ENCODE measurements around the gene STAB2.

STAB2 gene

DNA sequence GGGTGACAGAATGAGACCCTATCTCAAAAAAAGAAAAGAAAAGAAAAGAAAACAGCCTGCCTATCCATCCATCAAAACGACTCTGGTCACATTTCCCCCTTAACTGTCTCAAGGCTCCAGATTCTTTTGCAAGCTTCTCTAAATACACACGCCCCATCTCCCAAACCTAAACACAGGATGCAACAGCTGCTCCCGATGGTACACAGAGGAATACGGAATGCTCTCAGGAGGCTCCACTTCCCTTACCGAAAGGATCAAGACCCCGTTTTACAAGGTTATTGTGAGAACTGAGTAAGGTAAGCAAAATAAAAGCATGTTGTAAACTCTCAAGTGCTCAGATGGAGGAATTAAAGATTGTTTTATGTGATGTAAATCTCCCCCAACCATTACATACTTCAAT, 191.7 kb downstream of the STAB2 start:
- Histone ChIP-seq H3K4me3 (ENCODE audit: low read depth, low read length, poor library complexity, severe bottlenecking) (no peak overlapping the region), H3K9me2 (ENCODE audit: low read depth, low read length) (no peaks in the 10 kb centered on the region), H3K9me3 (ENCODE audit: low read length) (no peaks in the 10 kb centered on the region), H2AFZ (ENCODE audit: low read length) (no peak overlapping the region), H4K20me1 (ENCODE audit: insufficient read depth, low read length) (no peaks in the 10 kb centered on the region), H3K4me1 (ENCODE audit: insufficient read depth, low read length, severe bottlenecking) (no peaks in the 10 kb centered on the region), H3K4me2 (ENCODE audit: low read length) (no peak overlapping the region), H3K79me2 (ENCODE audit: insufficient read depth, low read length) (no peaks in the 10 kb centered on the region), H3F3A (ENCODE audit: insufficient read depth, low read length) (no peaks in the 10 kb centered on the region), H3K36me3 (ENCODE audit: insufficient read depth, low read length) (no peaks in the 10 kb centered on the region), H3K27me3 (ENCODE audit: insufficient read depth, low read length) (no peaks in the 10 kb centered on the region), H3K9ac (ENCODE audit: low read length) (no peak overlapping the region), H3K27ac (ENCODE audit: low read depth, low read length, poor library complexity, severe bottlenecking) (no peak overlapping the region)
- TF ChIP-seq, protein P1, sequence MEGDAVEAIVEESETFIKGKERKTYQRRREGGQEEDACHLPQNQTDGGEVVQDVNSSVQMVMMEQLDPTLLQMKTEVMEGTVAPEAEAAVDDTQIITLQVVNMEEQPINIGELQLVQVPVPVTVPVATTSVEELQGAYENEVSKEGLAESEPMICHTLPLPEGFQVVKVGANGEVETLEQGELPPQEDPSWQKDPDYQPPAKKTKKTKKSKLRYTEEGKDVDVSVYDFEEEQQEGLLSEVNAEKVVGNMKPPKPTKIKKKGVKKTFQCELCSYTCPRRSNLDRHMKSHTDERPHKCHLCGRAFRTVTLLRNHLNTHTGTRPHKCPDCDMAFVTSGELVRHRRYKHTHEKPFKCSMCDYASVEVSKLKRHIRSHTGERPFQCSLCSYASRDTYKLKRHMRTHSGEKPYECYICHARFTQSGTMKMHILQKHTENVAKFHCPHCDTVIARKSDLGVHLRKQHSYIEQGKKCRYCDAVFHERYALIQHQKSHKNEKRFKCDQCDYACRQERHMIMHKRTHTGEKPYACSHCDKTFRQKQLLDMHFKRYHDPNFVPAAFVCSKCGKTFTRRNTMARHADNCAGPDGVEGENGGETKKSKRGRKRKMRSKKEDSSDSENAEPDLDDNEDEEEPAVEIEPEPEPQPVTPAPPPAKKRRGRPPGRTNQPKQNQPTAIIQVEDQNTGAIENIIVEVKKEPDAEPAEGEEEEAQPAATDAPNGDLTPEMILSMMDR (IDR thresholded peaks at IDR 0.05; ENCODE audit: low read length), result no peak
- no peak for TF ChIP-seq EZH2 (IDR thresholded peaks at IDR 0.05; ENCODE audit: borderline replicate concordance, low read length)

DNA sequence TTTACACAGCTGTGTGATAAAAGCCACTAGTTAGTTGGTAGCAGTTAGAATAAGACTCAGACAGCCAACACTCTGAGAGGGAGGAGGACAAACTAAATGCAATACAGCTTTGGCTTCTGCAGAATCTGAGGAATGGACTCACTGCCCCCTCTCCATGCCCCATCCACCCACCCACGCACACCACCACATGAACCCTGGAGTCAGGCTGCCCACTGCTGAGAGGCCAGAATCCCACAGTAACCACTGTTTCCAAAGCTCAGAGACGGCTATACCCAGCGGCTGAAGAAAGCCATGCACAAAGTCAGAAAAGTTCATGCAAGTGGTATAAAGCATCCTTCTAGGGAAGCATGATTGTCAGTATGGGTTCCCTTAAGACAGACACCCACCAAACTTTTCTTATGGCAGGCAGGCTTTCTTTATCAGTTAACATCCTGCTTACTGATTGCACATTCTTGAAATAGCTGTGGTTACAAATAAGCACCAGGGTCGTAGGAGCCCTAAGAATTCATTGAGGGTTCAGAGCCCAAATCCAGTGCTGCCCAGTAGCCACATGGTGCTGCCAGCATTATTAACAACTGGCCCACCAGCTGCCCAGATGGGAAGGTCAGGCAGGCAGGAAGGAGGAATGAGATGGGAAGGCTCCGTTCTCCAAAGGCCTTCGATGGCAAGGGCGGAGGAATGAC, 192.5 kb downstream of the STAB2 start:
- Histone ChIP-seq H3F3A (ENCODE audit: insufficient read depth, low read length) (no peaks in the 10 kb centered on the region), H3K4me1 (ENCODE audit: insufficient read depth, low read length, severe bottlenecking) (no peaks in the 10 kb centered on the region), H3K9me3 (ENCODE audit: low read length) (no peaks in the 10 kb centered on the region), H3K4me2 (ENCODE audit: low read length) (no peak overlapping the region), H2AFZ (ENCODE audit: low read length) (no peak overlapping the region), H3K36me3 (ENCODE audit: insufficient read depth, low read length) (no peaks in the 10 kb centered on the region), H3K9ac (ENCODE audit: low read length) (no peak overlapping the region), H4K20me1 (ENCODE audit: insufficient read depth, low read length) (no peaks in the 10 kb centered on the region), H3K27ac (ENCODE audit: low read depth, low read length, poor library complexity, severe bottlenecking) (no peak overlapping the region), H3K27me3 (ENCODE audit: insufficient read depth, low read length) (no peaks in the 10 kb centered on the region), H3K9me2 (ENCODE audit: low read depth, low read length) (no peaks in the 10 kb centered on the region), H3K4me3 (ENCODE audit: low read depth, low read length, poor library complexity, severe bottlenecking) (no peak overlapping the region), H3K79me2 (ENCODE audit: insufficient read depth, low read length) (no peaks in the 10 kb centered on the region)
- TF ChIP-seq, protein P1 (IDR thresholded peaks at IDR 0.05; ENCODE audit: low read length), result no peak
- TF ChIP-seq EZH2 (IDR thresholded peaks at IDR 0.05; ENCODE audit: borderline replicate concordance, low read length), result no peak

DNA sequence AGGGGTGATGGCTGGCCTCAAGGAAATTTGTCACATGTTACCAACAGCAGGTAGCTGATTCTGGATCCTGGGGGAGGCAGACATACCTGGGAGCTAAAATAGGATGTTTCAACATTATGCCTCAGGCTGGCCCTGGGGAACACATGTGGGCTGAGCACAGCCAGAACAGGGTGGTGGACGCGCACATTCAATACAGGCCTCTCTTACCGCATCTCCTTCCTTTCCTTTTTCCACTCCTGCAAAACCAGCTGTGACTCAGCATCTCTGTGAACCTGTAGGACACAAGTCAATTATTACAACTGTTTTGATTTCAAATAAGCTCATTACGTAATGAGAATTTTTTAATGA, 193.0 kb downstream of the STAB2 start:
- no peaks in the 10 kb centered on the region for H3K36me3 ChIP-seq (ENCODE audit: insufficient read depth, low read length)
- no peaks in the 10 kb centered on the region for H3K9me3 ChIP-seq (ENCODE audit: low read length)
- H3K4me1 ChIP-seq (ENCODE audit: insufficient read depth, low read length, severe bottlenecking), result no peaks in the 10 kb centered on the region
- H3K4me2 ChIP-seq (ENCODE audit: low read length), result no peak overlapping the region
- H3K27ac ChIP-seq (ENCODE audit: low read depth, low read length, poor library complexity, severe bottlenecking), result no peak overlapping the region
- no peak overlapping the region for H3K4me3 ChIP-seq (ENCODE audit: low read depth, low read length, poor library complexity, severe bottlenecking)
- no peaks in the 10 kb centered on the region for H3K79me2 ChIP-seq (ENCODE audit: insufficient read depth, low read length)
- H2AFZ ChIP-seq (ENCODE audit: low read length), result no peak overlapping the region
- no peaks in the 10 kb centered on the region for H4K20me1 ChIP-seq (ENCODE audit: insufficient read depth, low read length)
- H3F3A ChIP-seq (ENCODE audit: insufficient read depth, low read length), result no peaks in the 10 kb centered on the region
- H3K9ac ChIP-seq (ENCODE audit: low read length), result no peak overlapping the region
- H3K27me3 ChIP-seq (ENCODE audit: insufficient read depth, low read length), result no peaks in the 10 kb centered on the region
- TF ChIP-seq, protein P1 (IDR thresholded peaks at IDR 0.05; ENCODE audit: low read length), result no peak
- TF ChIP-seq EZH2 (IDR thresholded peaks at IDR 0.05; ENCODE audit: borderline replicate concordance, low read length), result no peak
- H3K9me2 ChIP-seq (ENCODE audit: low read depth, low read length), result no peaks in the 10 kb centered on the region
